Smooth muscle cell (in vitro differentiated cells): Measurements from ENCODE around the gene PTPN7. TPM values are rescaled to one million over a fixed set of nuclear protein-coding genes. Genes with fewer than 3 reads are reported as not detected.

ENCODE experiments used
- DNase-seq: peaks from one replicate; lab custom pipeline; 2025; ENCODE audit not compliant: unreplicated experiment; lab: John Stamatoyannopoulos, UW
- H2AFZ ChIP-seq: fragments of 200-600 bp; sonication (generic); 2 replicates; pipeline ENCODE4 v1.6.0; 2016; ENCODE audit warnings: antibody characterized with exemption, low read depth, mild to moderate bottlenecking
- H3F3A ChIP-seq: fragments of 200-600 bp; sonication (generic); 2 replicates; pipeline ENCODE4 v1.6.0; 2017; ENCODE audit warnings: antibody characterized with exemption, low read depth
- H3K27ac ChIP-seq: fragments of 200-600 bp; sonication (generic); 2 replicates; pipeline ENCODE4 v1.5.1; 2016; ENCODE audit warnings: low read depth, mild to moderate bottlenecking
- H3K27me3 ChIP-seq: fragments of 200-600 bp; sonication (generic); 2 replicates; pipeline ENCODE4 v1.6.1; 2016; ENCODE audit warnings: low read depth, mild to moderate bottlenecking
- H3K36me3 ChIP-seq: fragments of 200-600 bp; sonication (generic); 2 replicates; pipeline ENCODE4 v1.5.1; 2016; ENCODE audit warnings: low read depth
- H3K4me1 ChIP-seq: fragments of 200-600 bp; sonication (generic); 2 replicates; pipeline ENCODE4 v1.5.1; 2016; ENCODE audit warnings: low read depth
- H3K4me2 ChIP-seq: fragments of 200-600 bp; sonication (generic); 2 replicates; pipeline ENCODE4 v1.6.0; 2016; ENCODE audit warnings: mild to moderate bottlenecking
- H3K4me3 ChIP-seq: fragments of 200-600 bp; sonication (generic); 2 replicates; pipeline ENCODE4 v1.5.1; 2016; ENCODE audit warnings: mild to moderate bottlenecking
- H3K79me2 ChIP-seq: fragments of 200-600 bp; sonication (generic); 2 replicates; pipeline ENCODE4 v1.6.0; 2016; ENCODE audit warnings: low read depth, mild to moderate bottlenecking
- H3K9ac ChIP-seq: fragments of 200-600 bp; sonication (generic); 2 replicates; pipeline ENCODE4 v1.6.0; 2016; ENCODE audit warnings: low read depth
- H3K9me3 ChIP-seq: fragments of 200-600 bp; sonication (generic); replicated peaks from 2 replicates; pipeline ENCODE4 v1.5.1; 2016; ENCODE audit warnings: low read depth
- H4K20me1 ChIP-seq: fragments of 200-600 bp; sonication (generic); 2 replicates; pipeline ENCODE4 v1.6.0; 2016; ENCODE audit warnings: low read depth
- WGBS: methylation state at CpG from one replicate; pipeline ENCODE4 v1.1.7; 2016; ENCODE audit warnings: low lambda C conversion rate; 5-methylcytosine and 5-hydroxymethylcytosine counted together
- polyA plus RNA-seq: library from polyadenylated mRNA; unstranded; fragments of >200 nt; fragmentation: Nextera tagmentation; extraction: Ambion mirVana; gene quantifications from 2 replicates; pipeline ENCODE4 v1.2.1, GENCODE V29; 2016
- total RNA-seq: library from RNA; depleted of rRNA; stranded (reverse); fragments of >200 nt; gene quantifications from 2 replicates; pipeline ENCODE4 v1.2.3, GENCODE V29; 2014
- TF ChIP-seq, protein P1 (sequence below): fragments of 200-600 bp; sonication (generic); IDR thresholded peaks from 2 replicates; pipeline ENCODE4 v1.5.1; 2017; ENCODE audit warnings: borderline replicate concordance, mild to moderate bottlenecking, antibody characterized with exemption; ENCODE audit not compliant: insufficient read depth, poor library complexity, severe bottlenecking

Gene PTPN7
- total and polyA plus RNA-seq, 2 experiments from 2014 or later, result not detected

DNA sequence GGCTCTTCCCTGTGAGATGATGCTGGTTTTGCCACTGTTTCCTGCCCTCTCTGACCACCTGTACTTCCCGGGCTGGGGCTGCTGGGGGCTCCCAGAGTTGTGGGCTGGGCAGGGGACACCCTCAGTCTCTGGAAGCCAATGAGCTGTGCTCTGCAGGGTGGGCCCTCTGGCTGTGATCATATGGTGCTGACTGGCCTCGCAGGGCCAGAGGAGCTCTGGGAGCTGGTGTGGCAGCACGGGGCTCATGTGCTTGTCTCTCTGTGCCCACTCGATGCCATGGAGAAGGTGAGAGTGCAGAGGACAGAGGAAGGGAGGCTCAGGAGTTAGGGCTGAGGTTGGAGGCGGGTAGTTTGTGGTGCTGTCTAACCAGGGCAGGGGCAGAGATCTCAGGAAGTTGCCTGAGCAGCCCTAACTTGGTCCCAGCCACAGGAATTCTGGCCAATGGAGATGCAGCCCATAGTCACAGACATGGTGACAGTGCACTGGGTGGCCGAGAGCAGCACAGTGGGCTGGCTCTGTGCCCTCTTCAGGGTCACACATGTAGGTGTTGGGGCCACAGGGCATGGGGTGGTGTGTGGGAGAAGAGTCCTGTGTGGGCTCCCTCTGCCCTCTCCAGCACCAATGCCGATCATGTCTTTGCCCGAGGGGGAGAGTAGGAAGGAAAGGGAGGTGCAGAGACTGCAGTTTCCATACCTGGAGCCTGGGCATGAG is 27.4 kb upstream of the PTPN7 start:
- 84% methylated on average over 8 of the region's 8 CpGs for WGBS
- TF ChIP-seq, protein P1, sequence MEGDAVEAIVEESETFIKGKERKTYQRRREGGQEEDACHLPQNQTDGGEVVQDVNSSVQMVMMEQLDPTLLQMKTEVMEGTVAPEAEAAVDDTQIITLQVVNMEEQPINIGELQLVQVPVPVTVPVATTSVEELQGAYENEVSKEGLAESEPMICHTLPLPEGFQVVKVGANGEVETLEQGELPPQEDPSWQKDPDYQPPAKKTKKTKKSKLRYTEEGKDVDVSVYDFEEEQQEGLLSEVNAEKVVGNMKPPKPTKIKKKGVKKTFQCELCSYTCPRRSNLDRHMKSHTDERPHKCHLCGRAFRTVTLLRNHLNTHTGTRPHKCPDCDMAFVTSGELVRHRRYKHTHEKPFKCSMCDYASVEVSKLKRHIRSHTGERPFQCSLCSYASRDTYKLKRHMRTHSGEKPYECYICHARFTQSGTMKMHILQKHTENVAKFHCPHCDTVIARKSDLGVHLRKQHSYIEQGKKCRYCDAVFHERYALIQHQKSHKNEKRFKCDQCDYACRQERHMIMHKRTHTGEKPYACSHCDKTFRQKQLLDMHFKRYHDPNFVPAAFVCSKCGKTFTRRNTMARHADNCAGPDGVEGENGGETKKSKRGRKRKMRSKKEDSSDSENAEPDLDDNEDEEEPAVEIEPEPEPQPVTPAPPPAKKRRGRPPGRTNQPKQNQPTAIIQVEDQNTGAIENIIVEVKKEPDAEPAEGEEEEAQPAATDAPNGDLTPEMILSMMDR, result no peak
- H3K9ac ChIP-seq, result no peak overlapping the region

DNA sequence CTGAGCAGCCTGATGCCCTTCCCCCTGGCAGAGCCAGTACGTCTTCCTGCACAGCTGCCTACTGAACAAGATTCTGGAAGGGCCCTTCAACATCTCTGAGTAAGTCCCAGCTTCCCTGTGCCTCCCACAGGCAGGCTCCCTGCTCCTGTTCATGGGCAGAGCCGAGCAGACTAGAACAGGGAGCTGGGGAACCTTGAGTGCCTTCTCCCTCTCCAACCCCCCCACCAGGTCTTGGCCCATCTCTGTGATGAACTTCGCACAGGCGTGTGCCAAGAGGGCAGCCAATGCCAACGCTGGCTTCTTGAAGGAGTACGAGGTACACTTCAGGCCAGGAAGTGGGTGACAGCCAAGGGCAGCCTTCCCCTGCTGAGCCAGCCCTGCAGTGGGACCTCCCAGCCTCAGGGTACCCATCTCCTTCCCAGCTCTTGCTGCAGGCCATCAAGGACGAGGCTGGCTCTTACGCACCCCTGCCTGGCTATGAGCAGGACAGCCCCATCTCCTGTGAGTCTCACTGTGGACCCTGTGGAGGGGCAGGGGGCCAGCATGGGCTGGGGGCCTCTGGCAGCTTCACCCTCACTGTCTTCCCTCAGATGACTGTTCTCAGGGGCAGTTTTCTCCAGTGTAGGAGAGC is 26.8 kb upstream of the PTPN7 start:
- 87% methylated on average over 8 of the region's 8 CpGs for WGBS
- DNase-seq, result no peak
- Histone ChIP-seq H3K4me2 (no peak overlapping the region), H3K4me3 (no peak overlapping the region), H3K27me3 (no peaks in the 10 kb centered on the region), H3F3A (no peaks in the 10 kb centered on the region), H3K36me3 (no peaks in the 10 kb centered on the region), H3K9me3 (no peaks in the 10 kb centered on the region), H4K20me1 (no peaks in the 10 kb centered on the region), H3K79me2 (no peaks in the 10 kb centered on the region), H2AFZ (no peak overlapping the region), H3K9ac (no peak overlapping the region), H3K27ac (no peak overlapping the region), H3K4me1 (peaks cover 2% of the 10 kb centered on the region)
- TF ChIP-seq, protein P1, result no peak

More for the DNA sequence above, 27.4 kb upstream of the PTPN7 start:
- Histone ChIP-seq H3K4me3 (no peak overlapping the region), H3K4me2 (no peak overlapping the region), H3K4me1 (peaks cover 2% of the 10 kb centered on the region), H3K27ac (no peak overlapping the region), H3K27me3 (no peaks in the 10 kb centered on the region), H3K9me3 (no peaks in the 10 kb centered on the region), H2AFZ (no peak overlapping the region), H4K20me1 (no peaks in the 10 kb centered on the region), H3K79me2 (no peaks in the 10 kb centered on the region), H3F3A (no peaks in the 10 kb centered on the region), H3K36me3 (no peaks in the 10 kb centered on the region)
- no peak for DNase-seq

DNA sequence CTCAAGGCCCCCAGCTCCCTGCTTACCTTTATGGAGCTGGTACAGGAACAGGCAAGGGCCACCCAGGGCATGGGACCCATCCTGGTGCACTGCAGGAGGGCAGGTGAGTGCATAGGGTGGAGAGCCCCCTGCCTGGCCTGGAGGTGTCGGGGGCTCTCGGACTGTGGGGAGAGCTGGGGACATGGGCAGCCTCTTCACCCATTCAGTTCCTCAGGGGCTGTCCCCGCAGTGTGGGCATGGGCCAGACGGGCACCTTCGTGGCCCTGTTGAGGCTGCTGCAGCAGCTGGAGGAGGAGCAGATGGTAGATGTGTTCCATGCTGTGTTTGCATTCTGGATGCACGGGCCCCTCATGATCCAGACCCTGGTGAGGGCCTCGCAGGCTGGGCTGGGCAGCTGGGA is 25.9 kb upstream of the PTPN7 start:
- H3K4me1 ChIP-seq, result peaks cover 2% of the 10 kb centered on the region
- no peaks in the 10 kb centered on the region for H3K79me2 ChIP-seq
- no peak overlapping the region for H3K4me3 ChIP-seq
- no peak overlapping the region for H3K27ac ChIP-seq
- no peak overlapping the region for H2AFZ ChIP-seq
- H3K27me3 ChIP-seq, result no peaks in the 10 kb centered on the region
- no peak overlapping the region for H3K4me2 ChIP-seq
- 96% methylated on average over 7 of the region's 7 CpGs for WGBS
- no peak overlapping the region for H3K9ac ChIP-seq
- TF ChIP-seq, protein P1, result no peak
- no peaks in the 10 kb centered on the region for H3K9me3 ChIP-seq
- no peak for DNase-seq
- no peaks in the 10 kb centered on the region for H3K36me3 ChIP-seq
- no peaks in the 10 kb centered on the region for H3F3A ChIP-seq
- H4K20me1 ChIP-seq, result no peaks in the 10 kb centered on the region
